Measurements from ENCODE around the gene IGSF3. TPM values are rescaled to one million over a fixed set of nuclear protein-coding genes. Genes with fewer than 3 reads are reported as not detected.
A peak's percentile ranks its signal among the peaks of the same experiment; 100 is the strongest.

The IGSF3 gene
- total RNA-seq, 1 experiment from 2014 or later = 30.1 TPM

DNA sequence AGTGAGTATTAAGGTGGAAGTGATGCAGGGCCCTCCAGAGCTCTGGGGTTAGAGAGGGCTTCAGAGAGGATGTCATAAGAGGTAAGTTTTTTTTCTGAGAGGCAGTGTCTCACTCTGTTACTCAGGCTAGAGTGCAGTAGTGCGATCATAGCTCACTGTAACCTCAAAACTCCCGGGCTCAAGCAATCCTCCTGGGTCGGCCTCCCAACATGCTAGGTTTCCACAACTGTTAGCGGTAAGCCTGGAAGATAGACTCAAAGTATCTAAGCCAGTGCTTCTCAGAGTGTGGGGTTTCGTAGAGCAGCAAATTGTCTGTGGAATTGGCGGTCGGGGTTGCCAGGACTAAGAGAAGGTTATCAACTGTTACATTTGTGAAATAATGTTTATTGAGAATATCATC is 18.6 kb upstream of the IGSF3 start:
- Histone ChIP-seq H2AFZ (no peak overlapping the region), H4K20me1 (ENCODE audit: insufficient read depth) (no peaks in the 10 kb centered on the region), H3K9me3 (ENCODE audit: insufficient read depth, low read depth) (no peaks in the 10 kb centered on the region; the same call in 1 of the 2 replicates), H3F3A (ENCODE audit: insufficient read depth, low read depth) (peaks cover 31% of the 10 kb centered on the region), H3K27me3 (ENCODE audit: insufficient read depth, low read depth) (no peaks in the 10 kb centered on the region), H3K79me2 (ENCODE audit: low read depth) (no peaks in the 10 kb centered on the region), H3K4me1 (replicated peaks; ENCODE audit: insufficient read depth) (peaks cover 29% of the 10 kb centered on the region), H3K36me3 (ENCODE audit: low read depth) (no peaks in the 10 kb centered on the region), H3K4me2 (no peak overlapping the region), H3K27ac (no peak overlapping the region), H3K9me2 (ENCODE audit: insufficient read depth) (no peaks in the 10 kb centered on the region), H3K4me3 (no peak overlapping the region)
- intact Hi-C loops (cut with micrococcal nuclease; ENCODE audit: unreplicated experiment) = no loop called here
- TF ChIP-seq, protein P1, sequence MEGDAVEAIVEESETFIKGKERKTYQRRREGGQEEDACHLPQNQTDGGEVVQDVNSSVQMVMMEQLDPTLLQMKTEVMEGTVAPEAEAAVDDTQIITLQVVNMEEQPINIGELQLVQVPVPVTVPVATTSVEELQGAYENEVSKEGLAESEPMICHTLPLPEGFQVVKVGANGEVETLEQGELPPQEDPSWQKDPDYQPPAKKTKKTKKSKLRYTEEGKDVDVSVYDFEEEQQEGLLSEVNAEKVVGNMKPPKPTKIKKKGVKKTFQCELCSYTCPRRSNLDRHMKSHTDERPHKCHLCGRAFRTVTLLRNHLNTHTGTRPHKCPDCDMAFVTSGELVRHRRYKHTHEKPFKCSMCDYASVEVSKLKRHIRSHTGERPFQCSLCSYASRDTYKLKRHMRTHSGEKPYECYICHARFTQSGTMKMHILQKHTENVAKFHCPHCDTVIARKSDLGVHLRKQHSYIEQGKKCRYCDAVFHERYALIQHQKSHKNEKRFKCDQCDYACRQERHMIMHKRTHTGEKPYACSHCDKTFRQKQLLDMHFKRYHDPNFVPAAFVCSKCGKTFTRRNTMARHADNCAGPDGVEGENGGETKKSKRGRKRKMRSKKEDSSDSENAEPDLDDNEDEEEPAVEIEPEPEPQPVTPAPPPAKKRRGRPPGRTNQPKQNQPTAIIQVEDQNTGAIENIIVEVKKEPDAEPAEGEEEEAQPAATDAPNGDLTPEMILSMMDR (conservative IDR thresholded peaks at IDR 0.05) = no peak
- ChIA-PET CTCF (no interaction called here), POLR2A (ENCODE audit: unreplicated experiment) (no interaction called here)
- BruUV-seq (replicated peaks) = no TSS peak
- no peak for DNase-seq

DNA sequence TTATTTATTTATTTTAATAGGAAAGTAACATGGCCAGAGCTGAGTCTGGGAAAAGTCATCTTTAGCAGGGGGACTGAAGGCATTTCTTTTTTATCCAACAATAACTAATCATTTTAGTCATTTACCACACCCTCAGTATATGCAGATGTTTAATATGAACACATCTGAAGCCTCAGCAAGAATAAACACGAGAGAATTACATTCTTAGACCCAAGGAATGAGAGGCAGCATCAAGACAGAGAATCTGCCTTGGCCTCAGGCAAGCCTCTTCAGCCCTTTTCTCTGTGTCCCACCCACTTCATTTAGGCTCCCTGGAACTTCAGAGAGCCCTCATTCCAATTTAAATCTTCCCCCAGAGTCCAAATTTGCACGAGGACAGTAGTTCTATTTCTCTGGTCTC is 17.0 kb upstream of the IGSF3 start:
- Histone ChIP-seq H3F3A (ENCODE audit: insufficient read depth, low read depth) (peaks cover 31% of the 10 kb centered on the region), H3K27me3 (ENCODE audit: insufficient read depth, low read depth) (no peaks in the 10 kb centered on the region), H3K9me2 (ENCODE audit: insufficient read depth) (no peaks in the 10 kb centered on the region), H3K79me2 (ENCODE audit: low read depth) (no peaks in the 10 kb centered on the region), H3K36me3 (ENCODE audit: low read depth) (no peaks in the 10 kb centered on the region), H4K20me1 (ENCODE audit: insufficient read depth) (no peaks in the 10 kb centered on the region), H3K4me3 (no peak overlapping the region), H3K4me1 (replicated peaks; ENCODE audit: insufficient read depth) (peaks cover 22% of the 10 kb centered on the region), H3K9me3 (ENCODE audit: insufficient read depth, low read depth) (no peaks in the 10 kb centered on the region; the same call in 1 of the 2 replicates), H3K27ac (no peak overlapping the region), H3K4me2 (no peak overlapping the region), H2AFZ (no peak overlapping the region)
- POLR2A ChIA-PET (ENCODE audit: unreplicated experiment) = no interaction called here
- no peak for DNase-seq
- TF ChIP-seq EZH2 (IDR thresholded peaks at IDR 0.05; ENCODE audit: low read depth) = no peak
- TF ChIP-seq, protein P1 (conservative IDR thresholded peaks at IDR 0.05) = no peak
- intact Hi-C loops (cut with micrococcal nuclease; ENCODE audit: unreplicated experiment) = no loop called here
- BruUV-seq (replicated peaks) = no TSS peak
- CTCF ChIA-PET = interaction anchor here (0.7 kb wide), 1 partner anchor 661 kb away, joined by 9 read pairs; no protein-coding TSS in a partner anchor

DNA sequence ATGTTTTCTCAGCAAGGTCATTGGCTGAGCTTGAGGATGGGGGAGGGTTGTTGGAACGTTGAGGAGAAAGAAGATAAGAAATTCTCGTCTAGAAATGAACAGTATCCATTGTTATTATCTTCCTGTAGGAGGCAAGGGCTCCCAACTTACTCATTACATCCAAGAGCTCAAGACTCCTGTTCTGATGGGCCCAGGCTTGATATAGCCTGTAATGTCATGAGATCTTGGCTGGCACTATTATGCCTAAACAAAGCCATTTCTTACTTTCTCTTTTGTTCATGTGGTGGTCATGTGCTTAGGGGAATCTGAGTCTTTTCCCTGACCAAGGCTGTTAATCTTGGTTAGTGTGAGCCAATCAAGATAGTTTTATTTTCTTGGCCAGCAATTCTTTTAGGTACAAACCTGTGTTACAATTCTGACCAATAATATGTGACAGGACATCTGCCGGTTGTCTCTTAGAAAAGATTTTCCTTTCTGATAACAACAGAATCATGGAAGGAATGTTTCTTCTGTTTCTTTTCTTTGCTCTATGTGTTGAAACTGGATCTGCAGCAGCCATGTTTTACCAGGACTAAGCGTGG is 15.2 kb upstream of the IGSF3 start:
- H3K27ac ChIP-seq = no peak overlapping the region
- H3F3A ChIP-seq (ENCODE audit: insufficient read depth, low read depth) = peaks cover 13% of the 10 kb centered on the region
- H3K27me3 ChIP-seq (ENCODE audit: insufficient read depth, low read depth) = no peaks in the 10 kb centered on the region
- TF ChIP-seq, protein P1 (conservative IDR thresholded peaks at IDR 0.05) = no peak
- TF ChIP-seq EZH2 (IDR thresholded peaks at IDR 0.05; ENCODE audit: low read depth) = no peak
- H3K9me3 ChIP-seq (ENCODE audit: insufficient read depth, low read depth) = no peaks in the 10 kb centered on the region; the same call in 1 of the 2 replicates
- ChIA-PET POLR2A (ENCODE audit: unreplicated experiment) (no interaction called here), CTCF (no interaction called here)
- H3K4me3 ChIP-seq = no peak overlapping the region
- no peaks in the 10 kb centered on the region for H3K79me2 ChIP-seq (ENCODE audit: low read depth)
- no peaks in the 10 kb centered on the region for H4K20me1 ChIP-seq (ENCODE audit: insufficient read depth)
- no TSS peak for BruUV-seq (replicated peaks)
- intact Hi-C loops (cut with micrococcal nuclease; ENCODE audit: unreplicated experiment) = no loop called here
- H3K9me2 ChIP-seq (ENCODE audit: insufficient read depth) = no peaks in the 10 kb centered on the region
- DNase-seq = no peak
- H3K36me3 ChIP-seq (ENCODE audit: low read depth) = no peaks in the 10 kb centered on the region
- peak overlapping the region; percentile 31; the same call in 1 of the 2 replicates for H2AFZ ChIP-seq
- H3K4me2 ChIP-seq = no peak overlapping the region
- peaks cover 9% of the 10 kb centered on the region for H3K4me1 ChIP-seq (replicated peaks; ENCODE audit: insufficient read depth)
